Prostate gland (tissue), 2 donors: Measurements from ENCODE around the gene MPZ. TPM values are rescaled to one million over a fixed set of nuclear protein-coding genes. Genes with fewer than 3 reads are reported as not detected.
"Not testable (repeated sequence)": the region's sequence is repeated elsewhere in the genome, so short reads cannot be mapped to it uniquely, and the experiment has no call there.

ENCODE experiments used
- DNase-seq: peaks from one replicate; pipeline ENCODE4 v3.0.0-alpha.2; 2019; ENCODE audit warnings: low spot score
- H3K27ac ChIP-seq, 2 donors: fragments of 200-600 bp; sonication (generic); 2 replicates each; pipeline ENCODE4 v1.5.1; 2017 to 2019
- H3K27me3 ChIP-seq: fragments of 200-600 bp; sonication (generic); replicated peaks from 2 replicates; pipeline ENCODE4 v1.5.1; 2019; ENCODE audit not compliant: insufficient read depth
- H3K36me3 ChIP-seq, 2 donors: fragments of 200-600 bp; sonication (generic); 1 replicate in 1 of 2; 2 replicates in 1 of 2; pipeline versions ENCODE4 v1.5.1 to v1.8.1; 2017 to 2019
- H3K4me1 ChIP-seq: fragments of 200-600 bp; sonication (generic); replicated peaks from 2 replicates; pipeline ENCODE4 v1.5.1; 2019
- H3K4me3 ChIP-seq, 2 donors: fragments of 200-600 bp; sonication (generic); 2 replicates each; pipeline ENCODE4 v1.5.1; 2017 to 2019
- H3K9me3 ChIP-seq: fragments of 200-600 bp; sonication (generic); 2 replicates; pipeline ENCODE4 v1.5.1; 2017
- POLR2A ChIP-seq: fragments of 450-650 bp; IDR thresholded peaks from one replicate; pipeline ENCODE4 v1.6.1; 2016; ENCODE audit warnings: antibody characterized with exemption, mild to moderate bottlenecking
- POLR2AphosphoS5 ChIP-seq: sonication (generic); formaldehyde crosslinking; IDR thresholded peaks from one replicate; pipeline ENCODE4 v1.6.1; 2017; ENCODE audit warnings: antibody characterized with exemption
- WGBS: methylation state at CpG from one replicate; pipeline ENCODE4 v1.1.5; 2018; 5-methylcytosine and 5-hydroxymethylcytosine counted together
- intact Hi-C: fragments of 100-400 bp; cut with DNase I; formaldehyde crosslinking; loops from one replicate; pipeline ENCODE4 v1.14.2; 2022
- total RNA-seq, 2 donors: library from RNA; depleted of rRNA; stranded (reverse); fragments of >200 nt; gene quantifications; one replicate each; pipeline ENCODE4 v1.1.0, GENCODE V29; 2016
- TF ChIP-seq, protein P1 (sequence below), 4 experiments: fragments of 200-600 bp in 2 of 4; fragments of 450-650 bp in 2 of 4; sonication (generic) in 2 of 4; IDR thresholded peaks; 1 replicate in 3 of 4; 2 replicates in 1 of 4; pipeline ENCODE4 v1.5.1; 2016 to 2019; ENCODE audit warnings: antibody characterized with exemption in 4 of 4, mild to moderate bottlenecking in 2 of 4, moderate library complexity in 2 of 4

Gene MPZ
- total RNA-seq, 2 donors from 2014 or later, result 2.2 to 7.3 TPM

DNA sequence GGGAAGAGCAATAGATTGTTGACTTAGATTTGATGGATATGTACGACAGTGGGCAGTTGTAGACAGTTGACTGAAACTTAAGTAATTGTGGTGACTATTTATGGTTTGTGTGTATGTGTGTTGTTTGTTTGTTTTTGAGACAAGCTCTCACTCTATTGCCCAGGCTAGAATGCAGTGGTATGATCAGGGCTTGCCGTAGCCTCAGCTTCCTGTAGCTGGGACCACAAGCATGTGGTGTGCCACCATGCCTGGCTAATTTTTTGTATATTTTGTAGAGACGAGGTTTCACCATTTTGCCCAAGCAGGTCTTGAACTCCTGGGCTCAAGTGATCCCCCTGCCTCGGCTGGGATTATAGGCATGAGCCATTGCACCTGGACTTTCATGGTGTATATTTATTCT is 14.3 kb upstream of the MPZ start:
- 86% methylated on average over 4 of the region's 4 CpGs for WGBS
- Histone ChIP-seq H3K4me1 (no peaks in the 10 kb centered on the region), H3K4me3 (no peak overlapping the region), H3K27ac (no peak overlapping the region), H3K27me3 (no peaks in the 10 kb centered on the region), H3K36me3 (no peaks in the 10 kb centered on the region), H3K9me3 (no peaks in the 10 kb centered on the region)
- no peak for DNase-seq
- TF ChIP-seq POLR2A (no peak), POLR2AphosphoS5 (no peak)
- TF ChIP-seq, protein P1, sequence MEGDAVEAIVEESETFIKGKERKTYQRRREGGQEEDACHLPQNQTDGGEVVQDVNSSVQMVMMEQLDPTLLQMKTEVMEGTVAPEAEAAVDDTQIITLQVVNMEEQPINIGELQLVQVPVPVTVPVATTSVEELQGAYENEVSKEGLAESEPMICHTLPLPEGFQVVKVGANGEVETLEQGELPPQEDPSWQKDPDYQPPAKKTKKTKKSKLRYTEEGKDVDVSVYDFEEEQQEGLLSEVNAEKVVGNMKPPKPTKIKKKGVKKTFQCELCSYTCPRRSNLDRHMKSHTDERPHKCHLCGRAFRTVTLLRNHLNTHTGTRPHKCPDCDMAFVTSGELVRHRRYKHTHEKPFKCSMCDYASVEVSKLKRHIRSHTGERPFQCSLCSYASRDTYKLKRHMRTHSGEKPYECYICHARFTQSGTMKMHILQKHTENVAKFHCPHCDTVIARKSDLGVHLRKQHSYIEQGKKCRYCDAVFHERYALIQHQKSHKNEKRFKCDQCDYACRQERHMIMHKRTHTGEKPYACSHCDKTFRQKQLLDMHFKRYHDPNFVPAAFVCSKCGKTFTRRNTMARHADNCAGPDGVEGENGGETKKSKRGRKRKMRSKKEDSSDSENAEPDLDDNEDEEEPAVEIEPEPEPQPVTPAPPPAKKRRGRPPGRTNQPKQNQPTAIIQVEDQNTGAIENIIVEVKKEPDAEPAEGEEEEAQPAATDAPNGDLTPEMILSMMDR (IDR thresholded peaks at IDR 0.05), result no peak
- intact Hi-C loops, result no loop called here

DNA sequence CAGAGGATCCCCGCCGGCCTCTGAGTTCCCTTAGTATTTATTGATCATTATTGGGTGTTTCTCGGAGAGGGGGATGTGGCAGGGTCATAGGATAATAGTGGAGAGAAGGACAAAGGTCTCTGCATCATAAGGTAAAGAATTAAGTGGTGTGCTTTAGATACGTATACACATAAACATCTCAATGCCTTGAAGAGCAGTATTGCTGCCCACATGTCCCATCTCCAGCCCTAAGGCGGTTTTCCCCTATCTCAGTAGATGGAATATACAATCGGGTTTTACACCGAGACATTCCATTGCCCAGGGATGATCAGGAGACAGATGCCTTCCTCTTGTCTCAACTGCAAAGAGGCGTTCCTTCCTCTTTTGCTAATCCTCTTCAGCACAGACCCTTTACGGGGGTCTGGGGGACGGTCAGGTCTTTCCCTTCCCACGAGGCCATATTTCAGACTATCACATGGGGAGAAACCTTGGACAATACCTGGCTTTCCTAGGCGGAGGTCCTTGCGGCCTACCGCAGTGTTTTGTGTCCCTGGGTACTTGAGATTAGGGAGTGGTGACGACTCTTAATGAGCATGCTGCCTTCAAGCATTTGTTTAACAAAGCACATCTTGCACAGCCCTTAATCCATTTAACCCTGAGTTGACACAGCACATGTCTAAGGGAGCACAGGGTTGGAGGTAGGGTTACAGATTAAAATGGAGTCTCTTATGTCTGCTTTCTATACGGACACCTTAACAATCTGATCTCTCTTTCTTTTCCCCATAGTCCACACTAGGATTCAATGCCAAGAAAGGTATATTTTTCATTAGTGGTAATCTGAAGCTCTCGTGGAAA is 6.3 kb upstream of the MPZ start:
- H3K36me3 ChIP-seq, H3K27ac ChIP-seq, H3K4me1 ChIP-seq, H3K9me3 ChIP-seq, DNase-seq, H3K4me3 ChIP-seq, H3K27me3 ChIP-seq: not testable (repeated sequence)
- WGBS, result 79% methylated on average over 17 of the region's 17 CpGs
- intact Hi-C loops, result loop anchor here (10.0 kb wide), 1 partner anchor 69 kb away; no protein-coding TSS in a partner anchor

DNA sequence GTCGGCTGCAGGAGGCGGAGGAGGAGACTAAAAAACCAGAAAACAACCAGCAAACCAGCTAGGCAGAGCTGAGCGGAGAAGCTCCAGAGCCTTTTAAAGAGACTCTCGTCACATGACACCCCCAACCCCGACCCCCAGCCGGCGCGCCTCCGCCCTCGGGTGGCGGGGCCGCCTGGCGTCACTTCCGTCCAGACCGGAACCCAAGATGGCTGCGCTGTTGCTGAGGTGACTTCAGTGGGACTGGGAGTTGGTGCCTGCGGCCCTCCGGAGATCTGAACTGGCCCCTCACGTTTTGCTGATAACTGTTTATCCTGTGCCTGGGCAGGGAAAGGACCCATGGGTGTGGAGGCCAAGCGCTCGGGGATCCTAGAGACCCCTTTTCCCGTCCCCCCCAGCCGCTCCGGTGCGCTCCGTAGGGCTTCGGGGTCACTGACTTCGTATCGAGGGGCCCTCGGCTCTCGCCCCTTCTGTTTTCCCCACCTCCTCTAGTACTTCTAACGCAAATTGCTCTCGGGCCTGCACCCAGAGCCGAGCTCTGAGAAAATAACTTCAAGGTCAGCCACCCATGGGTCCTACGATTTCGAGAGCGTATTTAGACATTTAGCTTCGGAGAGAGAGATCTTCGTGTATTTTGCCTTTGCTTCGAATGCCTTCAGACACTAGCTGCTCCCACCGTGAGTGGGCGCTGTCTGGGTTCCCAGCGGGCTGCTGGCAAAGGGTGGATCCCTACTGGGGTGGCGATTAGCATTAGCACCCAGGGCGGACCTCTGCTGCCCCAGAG is 4.6 kb upstream of the MPZ start, which contains the start of gene SDHC:
TSS of gene SDHC (plus strand) at position 181 of the 781 bp plus-strand sequence. CDS start at position 206, 25 bp downstream.
- under 1% methylated on average over 38 of the region's 45 CpGs for WGBS
- Histone ChIP-seq H3K27ac (peak within 1 kb of the TSS; percentile 86 to 88), H3K4me3 (peak within 1 kb of the TSS; percentile 66 to 74), H3K27me3 (no peaks in the 10 kb centered on the region), H3K36me3 (no peaks in the 10 kb centered on the region), H3K4me1 (no peaks in the 10 kb centered on the region), H3K9me3 (no peaks in the 10 kb centered on the region)
- peak; percentile 64 for TF ChIP-seq POLR2A
- peak; percentile 96 for TF ChIP-seq POLR2AphosphoS5
- TF ChIP-seq, protein P1 (IDR thresholded peaks at IDR 0.05), result peak in 2 of 4 experiments; percentile 18 to 19
- intact Hi-C loops, result loop anchor here (5.0 to 10.0 kb wide), 2 partner anchors 70 to 112 kb away; partner anchors contain the start of gene NDUFS2
- peak; percentile 85 for DNase-seq

DNA sequence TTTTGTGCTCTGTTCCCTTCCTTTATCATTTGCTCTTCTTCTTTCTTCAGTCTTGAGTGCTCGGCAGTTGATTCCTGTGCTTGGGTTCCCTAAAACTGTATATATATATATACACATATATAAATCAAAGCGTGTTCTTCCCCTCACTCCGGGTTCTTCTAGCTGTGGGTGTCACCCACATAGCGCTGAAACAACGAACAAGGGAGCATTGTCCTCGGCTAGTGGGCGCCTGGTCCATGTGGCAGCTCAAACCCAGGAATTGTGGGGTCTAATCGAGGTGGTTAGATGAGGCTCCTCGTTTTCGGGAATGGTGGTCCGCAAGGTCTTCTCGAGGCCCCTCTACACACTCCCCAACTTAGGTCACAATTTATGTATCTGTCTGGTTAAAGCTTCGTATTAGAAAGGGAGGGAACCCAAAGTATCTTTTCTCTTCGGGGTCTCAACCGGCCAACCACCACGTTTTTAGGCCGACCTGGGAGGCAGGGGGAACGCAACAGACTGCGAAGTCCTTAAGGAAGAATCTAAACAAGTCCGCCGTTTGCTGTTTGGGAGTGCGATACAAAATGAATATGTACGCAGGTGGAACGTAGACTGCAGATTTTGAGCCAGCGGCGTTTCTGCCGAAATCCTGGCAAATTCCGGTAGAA is 3.9 kb upstream of the MPZ start:
- no peak for DNase-seq
- Histone ChIP-seq H3K9me3 (no peaks in the 10 kb centered on the region), H3K4me1 (no peaks in the 10 kb centered on the region), H3K36me3 (no peaks in the 10 kb centered on the region), H3K4me3 (peak overlapping the region; percentile 66 to 74), H3K27ac (peak overlapping the region; percentile 86 to 88), H3K27me3 (no peaks in the 10 kb centered on the region)
- TF ChIP-seq POLR2AphosphoS5 (no peak), POLR2A (no peak)
- TF ChIP-seq, protein P1 (IDR thresholded peaks at IDR 0.05), result no peak
- intact Hi-C loops, result loop anchor here (5.0 to 10.0 kb wide), 2 partner anchors 71 to 111 kb away; partner anchors contain the start of gene NDUFS2
- 35% methylated on average over 28 of the region's 28 CpGs for WGBS
